Liver (tissue), 9 donors: ENCODE measurements around the gene THAP9. TPM values are rescaled to one million over a fixed set of nuclear protein-coding genes. Genes with fewer than 3 reads are reported as not detected.
"Not testable (repeated sequence)": the region's sequence is repeated elsewhere in the genome, so short reads cannot be mapped to it uniquely, and the experiment has no call there.

ENCODE experiments used
- DNase-seq: peaks from one replicate; pipeline ENCODE4 v3.0.0-alpha.2; 2017; ENCODE audit warnings: low spot score
- H3K27ac ChIP-seq, 2 donors: one replicate each; pipeline ENCODE4 v1.7.0; 2013; ENCODE audit warnings: inconsistent platforms in 2 of 2, low read length in 2 of 2, control low read depth in 1 of 2, low read depth in 1 of 2, mild to moderate bottlenecking in 1 of 2
- H3K27me3 ChIP-seq, 4 donors: one replicate each; pipeline versions ENCODE4 v1.6.1 to v1.7.0; 2013; ENCODE audit warnings: low read length in 3 of 4, inconsistent platforms in 1 of 4, mild to moderate bottlenecking in 1 of 4, moderate library complexity in 1 of 4; ENCODE audit not compliant: control insufficient read depth in 4 of 4, insufficient read depth in 4 of 4
- H3K36me3 ChIP-seq, 4 donors: one replicate each; pipeline versions ENCODE4 v1.6.1 to v1.7.0; 2013; ENCODE audit warnings: low read length in 3 of 4, mild to moderate bottlenecking in 3 of 4, low read depth in 1 of 4, moderate library complexity in 1 of 4; ENCODE audit not compliant: control insufficient read depth in 4 of 4, insufficient read depth in 3 of 4
- H3K4me1 ChIP-seq, 4 donors: one replicate each; pipeline versions ENCODE4 v1.6.1 to v1.7.0; 2013; ENCODE audit warnings: low read length in 3 of 4, mild to moderate bottlenecking in 3 of 4, moderate library complexity in 1 of 4; ENCODE audit not compliant: control insufficient read depth in 4 of 4, insufficient read depth in 4 of 4
- H3K4me3 ChIP-seq, 3 donors: one replicate each; pipeline versions ENCODE4 v1.6.1 to v1.7.0; 2013; ENCODE audit warnings: low read length in 3 of 3, control low read depth in 1 of 3, low read depth in 1 of 3, mild to moderate bottlenecking in 1 of 3
- H3K9ac ChIP-seq, 2 donors: one replicate each; pipeline ENCODE4 v1.7.0; 2013; ENCODE audit warnings: low read length in 2 of 2, mild to moderate bottlenecking in 2 of 2, moderate library complexity in 2 of 2, control low read depth in 1 of 2, low read depth in 1 of 2
- H3K9me3 ChIP-seq, 4 donors: one replicate each; pipeline versions ENCODE4 v1.6.1 to v1.7.0; 2013; ENCODE audit warnings: low read length in 3 of 4; ENCODE audit not compliant: control insufficient read depth in 4 of 4
- CTCF ChIP-seq: fragments of 150-350 bp; IDR thresholded peaks from 2 replicates; pipeline ENCODE4 v1.5.1; 2017; ENCODE audit warnings: improper control_type of control experiment, low read depth, low read length; ENCODE audit not compliant: missing input control
- EGR1 ChIP-seq, 2 donors: IDR thresholded peaks; 2 replicates each; pipeline ENCODE4 v1.6.1; 2016 to 2018; ENCODE audit warnings: antibody characterized with exemption in 2 of 2, low read depth in 2 of 2
- FOXA2 ChIP-seq: IDR thresholded peaks from 2 replicates; pipeline ENCODE4 v1.6.1; 2016; ENCODE audit warnings: antibody characterized with exemption
- HNF4G ChIP-seq: IDR thresholded peaks from 2 replicates; pipeline ENCODE4 v1.6.1; 2016; ENCODE audit warnings: antibody characterized with exemption
- JUND ChIP-seq, 2 donors: IDR thresholded peaks; 2 replicates each; pipeline ENCODE4 v1.6.1; 2016; ENCODE audit warnings: antibody characterized with exemption in 2 of 2
- RXRA ChIP-seq, 2 donors: IDR thresholded peaks; 2 replicates each; pipeline ENCODE4 v1.6.1; 2017 to 2018; ENCODE audit warnings: antibody characterized with exemption in 2 of 2, mild to moderate bottlenecking in 1 of 2
- SP1 ChIP-seq: IDR thresholded peaks from 2 replicates; pipeline ENCODE4 v1.6.1; 2018; ENCODE audit warnings: antibody characterized with exemption, mild to moderate bottlenecking
- TAF1 ChIP-seq: conservative IDR thresholded peaks from 2 replicates; pipeline ENCODE4 v1.6.1; 2016; ENCODE audit warnings: antibody characterized with exemption, mild to moderate bottlenecking
- YY1 ChIP-seq: IDR thresholded peaks from 2 replicates; pipeline ENCODE4 v1.6.1; 2016; ENCODE audit warnings: antibody characterized with exemption, mild to moderate bottlenecking
- WGBS: extraction: QIAGEN DNeasy Blood & Tissue Kit; methylation state at CpG from one replicate; pipeline ENCODE4 v1.1.7; 2013; 5-methylcytosine and 5-hydroxymethylcytosine counted together
- polyA plus RNA-seq, 2 donors: library from polyadenylated mRNA; stranded (reverse) in 1 of 2; unstranded in 1 of 2; fragments of 200-250 nt in 1 of 2; fragments of >200 nt in 1 of 2; fragmentation: Nextera tagmentation in 1 of 2; extraction: Ambion mirVana in 1 of 2; gene quantifications; one replicate each; pipeline versions ENCODE4 v1.2.1 to v1.2.3, GENCODE V29; 2013 to 2015
- total RNA-seq, 2 donors: library from RNA; depleted of rRNA; stranded (reverse); fragments of >200 nt; gene quantifications; one replicate each; pipeline ENCODE4 v1.2.3, GENCODE V29; 2014
- TF ChIP-seq, protein P1 (sequence below): IDR thresholded peaks from 2 replicates; pipeline ENCODE4 v1.6.1; 2016; ENCODE audit warnings: antibody characterized with exemption
- TF ChIP-seq, protein P2 (sequence below): IDR thresholded peaks from 2 replicates; pipeline ENCODE4 v1.6.1; 2016; ENCODE audit warnings: antibody characterized with exemption
- donor health status: healthy.
- donor health status: healthy.
- donor health status: healthy.
- donor health status: healthy.
- donor health status: healthy.

Gene THAP9
- total and polyA plus RNA-seq, 4 donors = 1.1 to 5.9 (median 3.4) TPM

GRCh38 chr4:82852751-82853285 is 47.7 kb upstream of the THAP9 start (continued):
- TF ChIP-seq CTCF (no peak), YY1 (no peak)

- not testable (repeated sequence) for H3K27me3 ChIP-seq, H3K27ac ChIP-seq, H3K4me1 ChIP-seq, H3K4me3 ChIP-seq, H3K9ac ChIP-seq, H3K9me3 ChIP-seq, DNase-seq
- H3K36me3 ChIP-seq = peaks cover 4 to 54% (median 48%) of the 10 kb centered on the region in 4 donors
- WGBS = 95% methylated on average over 2 of the region's 2 CpGs
These were observed 40.0 kb upstream of the THAP9 start for GRCh38 chr4:82860487-82860886.

DNA sequence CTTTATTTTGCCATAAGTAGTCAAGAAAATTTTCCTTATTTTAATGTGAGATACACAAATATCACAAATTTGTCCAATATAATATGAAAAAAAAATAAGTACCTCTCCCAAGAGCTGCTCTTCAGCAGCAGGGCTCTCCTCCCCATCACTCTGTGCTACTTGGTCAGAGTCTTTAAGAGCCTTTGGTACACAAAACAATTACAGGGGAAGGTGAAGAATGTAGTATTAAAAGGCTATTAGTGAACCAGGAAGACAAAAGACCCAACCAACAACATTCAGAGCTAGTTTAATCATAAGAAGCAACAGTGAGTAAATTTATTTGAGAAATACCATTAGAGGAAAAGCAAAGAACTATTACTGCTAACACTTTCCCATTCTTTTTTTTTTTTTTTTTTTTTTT is 39.0 kb upstream of the THAP9 start:
- H3K4me3 ChIP-seq = no peak overlapping the region
- H3K36me3 ChIP-seq = peaks cover 9 to 55% (median 47%) of the 10 kb centered on the region in 4 donors
- H3K4me1 ChIP-seq = no peaks in the 10 kb centered on the region
- H3K9ac ChIP-seq = no peak overlapping the region
- DNase-seq = no peak
- no peaks in the 10 kb centered on the region for H3K9me3 ChIP-seq
- TF ChIP-seq CTCF (no peak), RXRA (IDR thresholded peaks at IDR 0.05) (no peak), YY1 (no peak)
- TF ChIP-seq, protein P1, sequence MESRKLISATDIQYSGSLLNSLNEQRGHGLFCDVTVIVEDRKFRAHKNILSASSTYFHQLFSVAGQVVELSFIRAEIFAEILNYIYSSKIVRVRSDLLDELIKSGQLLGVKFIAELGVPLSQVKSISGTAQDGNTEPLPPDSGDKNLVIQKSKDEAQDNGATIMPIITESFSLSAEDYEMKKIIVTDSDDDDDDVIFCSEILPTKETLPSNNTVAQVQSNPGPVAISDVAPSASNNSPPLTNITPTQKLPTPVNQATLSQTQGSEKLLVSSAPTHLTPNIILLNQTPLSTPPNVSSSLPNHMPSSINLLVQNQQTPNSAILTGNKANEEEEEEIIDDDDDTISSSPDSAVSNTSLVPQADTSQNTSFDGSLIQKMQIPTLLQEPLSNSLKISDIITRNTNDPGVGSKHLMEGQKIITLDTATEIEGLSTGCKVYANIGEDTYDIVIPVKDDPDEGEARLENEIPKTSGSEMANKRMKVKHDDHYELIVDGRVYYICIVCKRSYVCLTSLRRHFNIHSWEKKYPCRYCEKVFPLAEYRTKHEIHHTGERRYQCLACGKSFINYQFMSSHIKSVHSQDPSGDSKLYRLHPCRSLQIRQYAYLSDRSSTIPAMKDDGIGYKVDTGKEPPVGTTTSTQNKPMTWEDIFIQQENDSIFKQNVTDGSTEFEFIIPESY = no peak
- TF ChIP-seq, protein P2, sequence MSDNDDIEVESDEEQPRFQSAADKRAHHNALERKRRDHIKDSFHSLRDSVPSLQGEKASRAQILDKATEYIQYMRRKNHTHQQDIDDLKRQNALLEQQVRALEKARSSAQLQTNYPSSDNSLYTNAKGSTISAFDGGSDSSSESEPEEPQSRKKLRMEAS = no peak
- no peaks in the 10 kb centered on the region for H3K27me3 ChIP-seq
- H3K27ac ChIP-seq = no peak overlapping the region

- H3K4me1 ChIP-seq = no peaks in the 10 kb centered on the region
- 88% methylated on average over 6 of the region's 6 CpGs for WGBS
- DNase-seq = no peak
- TF ChIP-seq, protein P1 = no peak
- no peak for TF ChIP-seq FOXA2
- TF ChIP-seq SP1 = no peak
- TF ChIP-seq HNF4G = no peak
- TF ChIP-seq TAF1 = no peak
- TF ChIP-seq, protein P2 = no peak
- no peak for TF ChIP-seq EGR1 (IDR thresholded peaks at IDR 0.05; ENCODE audit: low read depth in 2 of 2)
- TF ChIP-seq JUND (IDR thresholded peaks at IDR 0.05) = no peak
- H3K9me3 ChIP-seq = no peaks in the 10 kb centered on the region
- H3K27me3 ChIP-seq = no peaks in the 10 kb centered on the region
- peaks cover 17 to 61% (median 49%) of the 10 kb centered on the region in 4 donors for H3K36me3 ChIP-seq
- H3K4me3 ChIP-seq = no peak overlapping the region
- no peak overlapping the region for H3K9ac ChIP-seq
- H3K27ac ChIP-seq = no peak overlapping the region
These were observed 36.1 kb upstream of the THAP9 start for GRCh38 chr4:82864336-82864979.
